ENCODE results near the gene CXCL8. TPM values are rescaled to one million over a fixed set of nuclear protein-coding genes. Genes with fewer than 3 reads are reported as not detected.

CXCL8 gene
- total and polyA plus RNA-seq, 2 of the 8 experiments (the other 6 are each of a cell fraction or from before 2014, with no cell fraction given): not detected

DNA sequence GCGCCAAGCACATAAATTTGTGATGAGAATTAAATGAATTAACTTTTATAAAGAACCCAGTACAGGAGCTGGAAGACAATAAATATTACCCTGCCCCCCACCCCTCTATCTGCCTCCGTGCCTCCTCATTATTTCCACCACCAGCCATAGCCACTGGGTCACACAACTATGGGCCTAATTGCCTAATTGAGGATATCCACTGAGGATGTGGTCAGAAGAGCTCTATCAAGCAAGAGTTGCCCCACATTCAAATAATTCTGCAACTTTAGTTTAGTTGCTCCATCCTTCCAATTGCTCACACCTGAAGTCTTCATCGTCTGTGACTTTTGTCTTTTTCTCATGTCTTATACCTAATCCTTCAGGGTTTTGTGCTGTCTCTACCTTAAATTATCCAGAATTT lies 9.5 kb upstream of the CXCL8 start:
- Histone ChIP-seq H4K91ac (replicated peaks; ENCODE audit: insufficient read length, low read length) (no peak overlapping the region), H4K5ac (ENCODE audit: insufficient read length, low read depth, low read length) (no peak overlapping the region), H3K9me3 (ENCODE audit: insufficient read depth in 2 of 2, low read depth in 1 of 2, low read length in 1 of 2) (no peaks in the 10 kb centered on the region), H3K79me1 (ENCODE audit: low read depth, low read length) (no peaks in the 10 kb centered on the region), H3K4me2 (ENCODE audit: insufficient read depth in 1 of 2, low read depth in 2 of 2, low read length in 2 of 2) (no peak overlapping the region), H2BK5ac (ENCODE audit: low read depth, low read length) (no peak overlapping the region), H3K23ac (ENCODE audit: insufficient read length) (no peak overlapping the region), H3K27me3 (replicated peaks in 1 of 4; ENCODE audit: control insufficient read depth in 3 of 4, extremely low read depth in 1 of 4, insufficient read depth in 3 of 4, low read length in 3 of 4) (no peaks in the 10 kb centered on the region), H2AK5ac (ENCODE audit: low read depth, low read length) (no peak overlapping the region), H2BK20ac (ENCODE audit: low read length) (no peak overlapping the region), H3K4me3 (ENCODE audit: extremely low read depth in 1 of 4, insufficient read depth in 2 of 4, low read depth in 3 of 4, low read length in 4 of 4) (no peak overlapping the region), H3K14ac (ENCODE audit: insufficient read length) (no peak overlapping the region), H3K4me1 (replicated peaks in 1 of 4; ENCODE audit: control insufficient read depth in 3 of 4, insufficient read depth in 4 of 4, low read length in 3 of 4) (peaks cover 0 to 2% (median 0%) of the 10 kb centered on the region in 4 experiments; a peak in 1 of 7 replicates), H3K56ac (replicated peaks; ENCODE audit: insufficient read length, low read depth, low read length) (no peak overlapping the region), H4K8ac (ENCODE audit: extremely low read depth, insufficient read depth, low read length) (no peak overlapping the region), H3K36me3 (ENCODE audit: control insufficient read depth in 2 of 4, insufficient read depth in 4 of 4, low read length in 3 of 4) (no peaks in the 10 kb centered on the region), H2BK15ac (ENCODE audit: low read length) (no peak overlapping the region), H2BK120ac (replicated peaks; ENCODE audit: low read depth, low read length) (no peak overlapping the region), H3K23me2 (ENCODE audit: low read depth, low read length) (no peaks in the 10 kb centered on the region; the same call in 1 of the 2 replicates), H2BK12ac (ENCODE audit: low read depth, low read length) (no peak overlapping the region), H4K20me1 (replicated peaks in 1 of 2; ENCODE audit: control insufficient read depth in 1 of 2, insufficient read depth in 2 of 2, low read length in 2 of 2) (no peaks in the 10 kb centered on the region), H3K4ac (replicated peaks; ENCODE audit: insufficient read length, low read depth, low read length) (no peak overlapping the region), H3K18ac (ENCODE audit: extremely low read depth, low read length) (no peak overlapping the region), H3K27ac (ENCODE audit: low read depth, low read length) (no peak overlapping the region), H3K9ac (replicated peaks in 1 of 4; ENCODE audit: extremely low read depth in 1 of 4, low read depth in 3 of 4, low read length in 3 of 4) (no peak overlapping the region), H3K79me2 (ENCODE audit: control insufficient read depth in 1 of 2, insufficient read depth in 2 of 2, low read length in 2 of 2) (no peaks in the 10 kb centered on the region), H2AFZ (ENCODE audit: low read length) (peak overlapping the region; percentile 83; the same call in 1 of the 2 replicates)
- ChIA-PET POLR2A (ENCODE audit: partially characterized antibody) (no interaction called here), CTCF (ENCODE audit: partially characterized antibody) (interaction anchor here (0.6 to 4.1 kb wide), 37 partner anchors 7 to 877 kb away, joined by 3 to 30 read pairs (median 5); partner anchors contain the start of genes CXCL6, CXCL8 and PF4V1)
- FAIRE-seq: no peak
- no peak for DNase-seq (ENCODE audit: low read depth in 1 of 2, low spot score in 2 of 2)
- WGBS, 2 experiments (ENCODE audit: extremely low coverage in 1 of 2, insufficient coverage in 1 of 2, insufficient read length in 1 of 2, insufficient replicate concordance in 2 of 2, low coverage in 1 of 2, low lambda C conversion rate in 2 of 2, missing lambda C conversion rate in 1 of 2): 83% methylated on average over 3 of the region's 3 CpGs; no CpG with 5 or more reads in 1 of the 2 experiments
- TF ChIP-seq CTBP2 (IDR thresholded peaks at IDR 0.05; ENCODE audit: borderline replicate concordance, insufficient read depth, insufficient read length, low read length) (no peak), HDAC6 (IDR thresholded peaks at IDR 0.05; ENCODE audit: low read depth, low read length) (no peak), ASH2L (IDR thresholded peaks at IDR 0.05; ENCODE audit: low read length) (no peak), ZNF274 (IDR thresholded peaks at IDR 0.05; ENCODE audit: borderline replicate concordance, extremely low read depth, low read length) (no peak), RNF2 (IDR thresholded peaks at IDR 0.05; ENCODE audit: borderline replicate concordance, low read depth, low read length, missing control alignments, poor library complexity, severe bottlenecking) (no peak), SP4 (IDR thresholded peaks at IDR 0.05; ENCODE audit: low read length) (no peak), JUND (IDR thresholded peaks at IDR 0.05; ENCODE audit: low read length) (no peak), SP1 (IDR thresholded peaks at IDR 0.05; ENCODE audit: low read depth, low read length) (no peak), GTF2F1 (IDR thresholded peaks at IDR 0.05; ENCODE audit: borderline replicate concordance, low read depth, low read length) (no peak), SAP30 (IDR thresholded peaks at IDR 0.05; ENCODE audit: insufficient read depth, insufficient replicate concordance, low read length) (no peak), TEAD4 (IDR thresholded peaks at IDR 0.05; ENCODE audit: low read depth, low read length) (no peak), YY1 (IDR thresholded peaks at IDR 0.05; ENCODE audit: low read depth, low read length) (no peak)
- TF ChIP-seq, protein P1, sequence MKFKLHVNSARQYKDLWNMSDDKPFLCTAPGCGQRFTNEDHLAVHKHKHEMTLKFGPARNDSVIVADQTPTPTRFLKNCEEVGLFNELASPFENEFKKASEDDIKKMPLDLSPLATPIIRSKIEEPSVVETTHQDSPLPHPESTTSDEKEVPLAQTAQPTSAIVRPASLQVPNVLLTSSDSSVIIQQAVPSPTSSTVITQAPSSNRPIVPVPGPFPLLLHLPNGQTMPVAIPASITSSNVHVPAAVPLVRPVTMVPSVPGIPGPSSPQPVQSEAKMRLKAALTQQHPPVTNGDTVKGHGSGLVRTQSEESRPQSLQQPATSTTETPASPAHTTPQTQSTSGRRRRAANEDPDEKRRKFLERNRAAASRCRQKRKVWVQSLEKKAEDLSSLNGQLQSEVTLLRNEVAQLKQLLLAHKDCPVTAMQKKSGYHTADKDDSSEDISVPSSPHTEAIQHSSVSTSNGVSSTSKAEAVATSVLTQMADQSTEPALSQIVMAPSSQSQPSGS (IDR thresholded peaks at IDR 0.05; ENCODE audit: low read length): no peak

Data from H1 (cell line).